Measurements from ENCODE around the gene PRPF40B.

DNA sequence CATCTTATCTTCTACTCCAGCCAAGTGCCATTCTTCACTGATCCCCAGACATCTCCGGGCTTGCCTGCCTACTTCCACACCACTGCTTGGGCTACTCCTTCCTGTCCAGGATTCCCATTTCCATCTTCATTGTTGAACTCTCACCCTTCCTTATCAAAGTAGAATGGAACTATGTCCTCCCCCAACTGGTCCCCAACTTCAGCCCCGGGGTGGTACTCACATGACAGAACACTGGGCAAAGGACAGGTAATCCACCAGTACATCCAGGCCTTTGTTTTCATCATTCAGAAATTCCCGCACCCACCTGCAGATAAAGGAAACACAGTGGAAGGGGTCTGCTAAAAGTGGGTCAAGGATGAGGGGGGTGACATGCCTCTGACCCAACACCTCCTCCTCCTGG lies 38.4 kb downstream of the PRPF40B start:
- TF ChIP-seq, protein P1, sequence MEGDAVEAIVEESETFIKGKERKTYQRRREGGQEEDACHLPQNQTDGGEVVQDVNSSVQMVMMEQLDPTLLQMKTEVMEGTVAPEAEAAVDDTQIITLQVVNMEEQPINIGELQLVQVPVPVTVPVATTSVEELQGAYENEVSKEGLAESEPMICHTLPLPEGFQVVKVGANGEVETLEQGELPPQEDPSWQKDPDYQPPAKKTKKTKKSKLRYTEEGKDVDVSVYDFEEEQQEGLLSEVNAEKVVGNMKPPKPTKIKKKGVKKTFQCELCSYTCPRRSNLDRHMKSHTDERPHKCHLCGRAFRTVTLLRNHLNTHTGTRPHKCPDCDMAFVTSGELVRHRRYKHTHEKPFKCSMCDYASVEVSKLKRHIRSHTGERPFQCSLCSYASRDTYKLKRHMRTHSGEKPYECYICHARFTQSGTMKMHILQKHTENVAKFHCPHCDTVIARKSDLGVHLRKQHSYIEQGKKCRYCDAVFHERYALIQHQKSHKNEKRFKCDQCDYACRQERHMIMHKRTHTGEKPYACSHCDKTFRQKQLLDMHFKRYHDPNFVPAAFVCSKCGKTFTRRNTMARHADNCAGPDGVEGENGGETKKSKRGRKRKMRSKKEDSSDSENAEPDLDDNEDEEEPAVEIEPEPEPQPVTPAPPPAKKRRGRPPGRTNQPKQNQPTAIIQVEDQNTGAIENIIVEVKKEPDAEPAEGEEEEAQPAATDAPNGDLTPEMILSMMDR (IDR thresholded peaks at IDR 0.05; ENCODE audit: insufficient read depth, low read length, poor library complexity, severe bottlenecking) = no peak
- no peak for TF ChIP-seq EZH2phosphoT487 (conservative IDR thresholded peaks at IDR 0.05; ENCODE audit: low read length)
